ENCODE measurements around the gene MAP3K9.

DNA sequence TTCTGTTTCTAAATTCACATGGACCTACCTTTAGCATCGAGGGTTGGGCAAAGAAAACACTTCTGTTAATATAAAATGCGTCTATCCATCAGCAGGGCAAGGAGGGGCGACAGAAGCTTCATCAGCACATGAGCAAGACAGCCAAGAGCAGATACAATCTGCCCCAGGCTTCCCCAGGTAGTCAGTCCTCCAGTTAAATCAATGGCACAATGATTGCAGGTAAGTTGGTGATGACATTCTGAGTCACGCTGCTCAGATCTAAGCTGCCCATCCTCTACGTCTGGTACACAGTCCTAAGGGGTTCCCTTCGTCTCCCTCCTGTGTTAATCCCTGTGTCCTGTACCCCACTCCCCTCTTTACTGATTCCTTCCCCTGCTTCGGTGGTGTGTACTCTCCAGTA lies 38.8 kb downstream of the MAP3K9 start:
- TF ChIP-seq, protein P1, sequence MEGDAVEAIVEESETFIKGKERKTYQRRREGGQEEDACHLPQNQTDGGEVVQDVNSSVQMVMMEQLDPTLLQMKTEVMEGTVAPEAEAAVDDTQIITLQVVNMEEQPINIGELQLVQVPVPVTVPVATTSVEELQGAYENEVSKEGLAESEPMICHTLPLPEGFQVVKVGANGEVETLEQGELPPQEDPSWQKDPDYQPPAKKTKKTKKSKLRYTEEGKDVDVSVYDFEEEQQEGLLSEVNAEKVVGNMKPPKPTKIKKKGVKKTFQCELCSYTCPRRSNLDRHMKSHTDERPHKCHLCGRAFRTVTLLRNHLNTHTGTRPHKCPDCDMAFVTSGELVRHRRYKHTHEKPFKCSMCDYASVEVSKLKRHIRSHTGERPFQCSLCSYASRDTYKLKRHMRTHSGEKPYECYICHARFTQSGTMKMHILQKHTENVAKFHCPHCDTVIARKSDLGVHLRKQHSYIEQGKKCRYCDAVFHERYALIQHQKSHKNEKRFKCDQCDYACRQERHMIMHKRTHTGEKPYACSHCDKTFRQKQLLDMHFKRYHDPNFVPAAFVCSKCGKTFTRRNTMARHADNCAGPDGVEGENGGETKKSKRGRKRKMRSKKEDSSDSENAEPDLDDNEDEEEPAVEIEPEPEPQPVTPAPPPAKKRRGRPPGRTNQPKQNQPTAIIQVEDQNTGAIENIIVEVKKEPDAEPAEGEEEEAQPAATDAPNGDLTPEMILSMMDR (IDR thresholded peaks at IDR 0.05; ENCODE audit: control extremely low read depth in 1 of 3, insufficient read depth in 1 of 3, low read depth in 1 of 3, low read length in 3 of 3), result no peak
- TF ChIP-seq POLR2AphosphoS5 (IDR thresholded peaks at IDR 0.05; ENCODE audit: low read depth, low read length), result no peak
- TF ChIP-seq, protein P2, sequence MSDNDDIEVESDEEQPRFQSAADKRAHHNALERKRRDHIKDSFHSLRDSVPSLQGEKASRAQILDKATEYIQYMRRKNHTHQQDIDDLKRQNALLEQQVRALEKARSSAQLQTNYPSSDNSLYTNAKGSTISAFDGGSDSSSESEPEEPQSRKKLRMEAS (IDR thresholded peaks at IDR 0.05), result no peak
- no peak for TF ChIP-seq RFX5 (IDR thresholded peaks at IDR 0.05; ENCODE audit: borderline replicate concordance, low read depth, low read length)
- TF ChIP-seq FOSL1 (IDR thresholded peaks at IDR 0.05; ENCODE audit: insufficient read depth, low read depth, low read length), result no peak

Measured in H1 (cell line).